NCI-H2196 (cell line): ENCODE results near the gene TWIST1.

Experiments used
- DNase-seq: peaks from one replicate; lab custom pipeline; 2025; ENCODE audit not compliant: unreplicated experiment; lab: John Stamatoyannopoulos, UW

The TWIST1 gene

GRCh38 chr7:19113855-19114550, 3.4 kb downstream of the TWIST1 start:
- no peak for DNase-seq

DNA sequence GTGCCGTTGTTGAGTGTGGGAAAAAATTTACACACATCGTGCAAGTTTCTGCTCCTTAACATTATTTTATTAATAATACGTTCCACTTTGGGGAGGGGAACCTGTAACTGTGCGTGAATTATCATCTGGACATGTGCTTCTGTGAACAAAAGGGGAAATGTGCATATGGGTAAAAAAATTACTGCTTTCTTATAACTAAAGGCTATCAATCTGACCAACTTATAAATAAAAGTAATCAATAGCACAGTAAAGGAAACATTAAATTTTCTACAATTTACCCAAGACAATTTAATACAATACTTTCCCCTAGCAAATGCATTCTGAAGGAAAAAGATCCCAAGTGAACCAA, 4.5 kb downstream of the TWIST1 start:
- no peak for DNase-seq

- DNase-seq, result no peak
Measured at GRCh38 chr7:19112274-19113001, 5.0 kb downstream of the TWIST1 start.

DNA sequence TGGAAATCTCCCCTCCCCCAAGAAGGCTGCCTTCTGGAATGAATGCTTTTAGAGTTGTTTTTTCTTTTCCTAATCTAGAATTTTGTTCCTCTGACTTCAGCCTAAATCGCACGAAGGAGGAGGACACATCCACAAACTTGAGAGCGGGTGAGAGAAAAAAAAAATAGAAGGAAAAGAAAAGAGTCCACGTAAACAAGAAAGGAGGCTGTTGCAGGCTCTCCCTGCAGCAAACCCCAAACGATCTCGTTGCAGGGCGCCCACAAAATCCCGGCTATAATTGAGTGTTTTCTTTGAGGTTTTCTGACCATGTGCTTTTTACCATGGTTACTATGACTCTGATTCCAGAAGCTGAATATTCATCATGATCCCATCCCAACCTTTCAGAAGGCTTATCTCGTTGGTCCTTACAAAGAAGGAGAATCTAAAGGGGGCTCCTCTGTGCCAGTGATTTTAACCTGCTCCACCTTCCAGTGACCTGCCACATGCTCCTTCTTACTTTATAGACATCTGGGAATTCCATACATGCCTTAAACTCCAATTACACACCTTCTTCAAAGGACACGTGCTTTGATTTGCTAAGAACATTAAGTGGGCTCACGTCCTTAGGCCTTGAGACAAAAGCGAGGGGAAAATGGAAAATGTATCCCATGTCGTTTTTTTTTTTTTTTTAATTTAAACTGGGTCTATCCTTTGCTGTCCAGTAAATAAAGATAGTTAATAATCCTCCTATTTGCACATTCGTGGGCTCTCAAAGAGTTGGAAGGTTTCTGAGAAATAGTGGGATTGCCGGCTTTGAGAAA, 5.8 kb downstream of the TWIST1 start:
- no peak for DNase-seq

DNA sequence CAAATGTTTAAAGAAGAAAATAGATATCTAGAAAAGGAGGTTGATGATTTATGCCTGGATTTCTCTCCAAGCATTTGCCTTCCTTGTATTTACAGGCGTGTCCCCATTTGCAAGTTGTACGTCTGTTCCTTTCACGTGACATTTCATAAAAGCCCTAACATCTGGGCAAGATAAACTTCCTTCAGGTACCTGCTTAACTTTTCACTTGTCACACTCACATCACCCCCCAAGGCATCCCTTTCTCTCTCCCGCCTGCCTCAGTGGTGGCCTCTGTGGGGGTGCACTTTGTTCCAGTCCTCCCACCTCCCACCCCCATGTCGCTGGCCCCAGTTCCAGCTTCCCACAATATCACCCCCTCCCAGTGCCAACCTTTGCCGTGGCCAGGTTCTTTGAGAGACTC, 6.7 kb downstream of the TWIST1 start:
- DNase-seq, result no peak

DNA sequence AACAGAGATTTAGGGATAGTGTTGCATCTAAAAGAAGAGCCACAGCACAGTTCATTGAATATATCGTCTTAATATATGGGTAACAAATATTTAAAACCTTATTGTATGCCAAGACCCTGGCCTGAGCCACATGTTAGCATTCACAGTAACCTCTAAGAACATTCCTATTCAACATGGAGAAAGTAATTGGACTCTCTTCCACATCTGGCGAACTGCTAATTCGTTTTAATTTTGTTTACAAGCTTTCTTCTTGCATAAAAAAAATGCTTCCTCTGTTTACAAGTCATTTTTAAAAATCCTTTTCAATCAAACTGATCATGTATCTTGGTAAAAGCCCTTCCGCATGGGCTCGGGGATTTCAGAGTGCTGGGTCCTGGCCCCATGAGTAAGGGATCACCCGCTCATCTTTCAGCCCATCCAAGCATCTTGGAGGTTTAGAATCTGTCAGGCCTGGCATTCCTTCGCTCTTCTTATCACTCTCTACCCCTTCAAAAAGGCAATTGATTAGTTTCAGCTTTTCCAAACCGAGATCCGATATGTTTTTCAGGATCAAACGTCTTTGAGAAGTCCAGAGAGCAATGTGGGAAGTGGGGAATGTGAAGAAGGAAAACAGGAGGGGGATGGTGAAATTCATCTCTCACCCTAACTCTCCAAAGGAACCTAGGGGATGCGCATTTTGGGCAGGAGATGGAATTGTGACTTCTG, 7.3 kb downstream of the TWIST1 start:
- no peak for DNase-seq

GRCh38 chr7:19109000-19109946, 8.2 kb downstream of the TWIST1 start:
- no peak for DNase-seq

DNA sequence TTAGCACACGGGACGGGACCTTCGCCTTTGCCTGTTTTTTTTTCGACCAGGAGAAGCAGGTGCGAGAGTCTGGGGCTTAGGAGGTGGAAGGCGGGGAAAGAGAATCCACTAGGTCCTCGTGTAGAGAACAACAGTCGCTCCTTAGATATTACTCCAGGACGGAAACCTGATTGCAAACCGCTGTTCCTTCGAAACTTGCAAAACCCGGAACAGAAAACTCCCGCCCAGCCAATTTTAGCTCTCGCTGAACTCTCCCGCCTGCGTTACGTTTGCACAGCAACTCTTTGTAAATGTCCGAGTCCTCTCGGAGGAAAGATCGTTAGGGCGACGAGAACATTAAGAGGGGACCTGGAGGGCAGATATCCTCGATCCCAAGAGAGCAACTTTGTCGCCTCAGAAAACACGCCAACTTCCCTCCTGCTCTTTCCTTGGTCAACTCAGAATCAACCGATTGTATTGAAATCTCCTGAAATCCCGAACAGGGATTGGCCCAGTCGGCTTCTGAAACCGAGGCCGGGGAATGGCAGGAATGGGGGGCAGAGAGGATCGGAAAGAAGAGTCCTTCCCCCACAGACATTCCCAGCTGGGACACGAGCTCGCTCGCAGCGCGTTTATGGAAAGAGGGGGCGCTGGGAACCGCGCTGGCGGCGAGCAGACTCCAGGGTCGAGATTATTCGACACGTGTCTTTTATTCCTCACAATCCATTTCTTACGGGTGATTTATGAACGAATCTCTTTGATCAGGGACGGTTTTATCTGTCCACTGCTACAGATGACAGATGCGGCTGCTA, 9.9 kb downstream of the TWIST1 start:
- DNase-seq, result no peak

DNA sequence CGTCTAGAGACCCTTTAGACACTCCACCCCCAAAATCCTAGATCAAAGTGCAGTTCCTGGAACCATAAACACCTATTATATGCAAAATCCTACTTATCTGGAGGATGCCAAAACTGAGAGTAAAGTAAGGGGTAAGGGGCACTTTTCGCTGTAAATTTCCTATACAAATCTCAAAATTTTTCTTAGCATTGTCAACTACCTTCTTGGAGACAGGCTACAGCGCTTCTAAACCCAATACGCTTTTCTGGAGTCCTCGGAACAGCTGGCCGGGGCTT, 10.4 kb downstream of the TWIST1 start:
- no peak for DNase-seq

DNA sequence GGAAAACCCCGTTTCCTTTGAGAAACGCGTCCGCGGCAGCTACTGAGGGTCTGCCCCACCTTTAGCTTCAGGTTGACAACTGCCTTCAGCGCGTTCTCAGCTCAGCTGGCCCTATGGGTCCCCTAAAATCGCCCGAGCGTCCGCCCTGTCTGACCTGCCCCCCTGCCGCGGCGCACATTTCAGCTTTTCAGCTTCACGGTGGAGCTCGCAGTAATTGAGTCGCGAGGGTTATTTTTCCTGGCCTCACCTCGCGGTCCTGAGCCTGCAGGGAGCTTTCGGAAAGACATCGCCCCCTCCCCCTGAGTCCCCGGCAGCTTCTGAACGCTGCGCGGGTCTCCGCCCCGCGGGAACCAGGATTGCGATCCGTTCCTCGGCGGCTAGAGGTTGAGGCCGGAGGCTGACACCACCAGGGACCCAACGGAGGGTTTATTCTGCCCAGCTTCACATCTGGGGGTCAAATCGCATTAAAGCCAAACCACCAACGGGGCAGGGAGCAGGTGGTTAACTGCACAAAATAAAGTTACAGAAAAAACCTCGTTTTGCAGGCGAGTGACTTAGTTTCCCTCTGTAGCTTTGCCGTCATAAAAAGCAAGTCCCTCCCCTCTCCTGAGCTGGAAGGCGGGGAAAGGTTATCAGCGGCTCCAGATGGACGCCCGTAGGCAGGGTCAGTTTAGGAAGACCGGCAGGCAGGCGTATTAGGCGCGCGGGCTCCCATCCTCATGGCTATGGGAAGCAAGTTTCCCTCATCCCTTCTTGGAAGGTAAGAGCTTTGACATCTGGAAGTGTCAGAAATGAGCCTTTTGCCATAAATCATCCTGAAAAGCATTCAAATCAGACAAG, 11.0 kb downstream of the TWIST1 start:
- no peak for DNase-seq

DNA sequence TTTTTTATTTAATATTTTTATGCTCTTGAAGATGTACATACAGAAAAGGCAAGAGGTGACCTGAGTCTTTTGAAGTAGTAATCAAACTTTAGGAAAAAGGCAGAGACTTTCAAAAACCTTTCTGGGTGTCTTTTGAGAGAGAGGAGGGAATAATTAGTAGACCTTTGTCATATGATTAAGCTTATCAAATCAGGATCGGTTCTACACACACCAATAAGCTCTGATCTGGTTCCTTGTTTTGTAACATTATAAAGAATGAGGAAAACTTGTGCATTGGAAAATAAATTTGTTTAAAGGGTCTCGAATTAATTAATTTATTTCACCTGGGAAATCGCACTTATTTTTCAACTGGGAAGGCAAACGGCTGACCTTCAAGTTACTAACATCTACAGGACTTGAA, 11.9 kb downstream of the TWIST1 start:
- no peak for DNase-seq

- no peak for DNase-seq
Measured at GRCh38 chr7:19104811-19105210, 12.6 kb downstream of the TWIST1 start.

- no peak for DNase-seq
Measured at GRCh38 chr7:19102884-19103283, 14.6 kb downstream of the TWIST1 start.

DNA sequence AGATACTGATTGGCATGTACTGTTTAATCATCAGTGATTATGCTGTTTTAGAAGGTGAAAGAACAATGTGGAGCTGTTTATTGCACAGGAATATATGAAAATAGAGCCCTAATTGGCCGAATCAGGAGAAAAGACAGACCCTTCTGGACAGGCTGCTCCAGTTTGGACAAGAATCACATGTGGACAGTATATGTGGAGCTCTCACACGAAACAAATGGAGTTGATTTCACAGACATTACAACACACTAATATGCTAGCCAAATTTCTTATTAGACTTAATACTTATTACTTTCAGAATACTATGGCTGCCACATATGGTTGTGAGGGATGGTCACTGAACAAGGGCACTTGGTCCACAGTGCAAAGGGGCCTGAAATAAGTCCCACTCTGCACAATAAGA, 15.5 kb downstream of the TWIST1 start:
- DNase-seq, result no peak

DNA sequence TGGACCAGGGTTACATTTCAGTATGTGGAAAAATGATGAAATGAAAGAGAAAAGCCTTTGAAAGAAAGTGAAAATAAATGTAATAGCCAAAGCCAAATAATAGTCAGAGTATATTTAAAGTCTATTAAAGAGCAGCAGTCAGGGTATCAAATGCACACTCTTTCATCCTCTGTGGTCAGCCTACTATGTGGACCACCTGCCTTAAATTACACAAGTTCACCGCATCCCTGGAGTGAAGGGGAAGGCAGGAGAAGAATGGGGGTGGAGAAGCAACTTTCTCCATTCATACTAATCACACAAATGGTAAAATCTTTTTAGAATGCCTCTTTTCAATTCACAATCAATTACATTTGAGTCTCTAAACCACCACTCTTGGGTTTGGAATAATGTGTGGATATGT, 16.0 kb downstream of the TWIST1 start:
- DNase-seq, result no peak

- DNase-seq, result no peak
Measured at GRCh38 chr7:19099924-19100323, 17.5 kb downstream of the TWIST1 start.

DNA sequence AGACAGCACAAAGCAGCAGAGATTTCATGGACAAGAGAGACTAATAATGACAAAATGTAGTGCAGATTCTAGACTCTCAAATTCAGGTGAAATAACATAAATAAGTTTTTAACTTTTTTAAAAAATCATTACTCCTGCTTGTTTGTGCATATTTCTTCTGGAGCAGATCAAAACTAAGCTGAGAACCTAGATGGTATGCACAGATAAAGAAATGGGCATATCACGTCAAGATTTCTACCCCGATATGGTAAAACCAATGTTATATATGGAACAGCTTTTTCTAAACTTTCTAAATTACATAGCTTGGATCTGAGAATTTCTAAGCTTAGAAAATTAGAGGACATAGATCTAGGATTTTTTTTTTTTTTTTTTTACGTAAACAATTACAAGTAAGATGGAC, 18.2 kb downstream of the TWIST1 start:
- no peak for DNase-seq

- DNase-seq, result no peak
Measured at GRCh38 chr7:19098510-19098909, 18.9 kb downstream of the TWIST1 start.
